Chondrocyte (in vitro differentiated cells): Measurements from ENCODE around the gene ABL1. TPM values are rescaled to one million over a fixed set of nuclear protein-coding genes. Genes with fewer than 3 reads are reported as not detected.

Experiments used
- DNase-seq: peaks from one replicate; pipeline ENCODE4 v3.0.0; 2021; ENCODE audit warnings: mixed read lengths, low spot score
- H3K27ac Mint-ChIP-seq: one replicate; pipeline ENCODE4 v1.8.0; 2021; ENCODE audit warnings: mild to moderate bottlenecking, moderate library complexity, mixed read lengths; ENCODE audit not compliant: unreplicated experiment
- H3K27me3 Mint-ChIP-seq: 2 replicates; pipeline ENCODE4 v1.8.0; 2021; ENCODE audit warnings: low read depth, mixed read lengths
- H3K36me3 Mint-ChIP-seq: 2 replicates; pipeline ENCODE4 v1.8.0; 2021; ENCODE audit warnings: low read depth, mixed read lengths
- H3K4me1 Mint-ChIP-seq: 2 replicates; pipeline ENCODE4 v1.8.0; 2021; ENCODE audit warnings: low read depth, mild to moderate bottlenecking, mixed read lengths
- H3K4me3 Mint-ChIP-seq: one replicate; pipeline ENCODE4 v1.8.0; 2021; ENCODE audit warnings: mild to moderate bottlenecking, moderate library complexity, mixed read lengths; ENCODE audit not compliant: unreplicated experiment
- H3K9me3 Mint-ChIP-seq: 2 replicates; pipeline ENCODE4 v1.8.0; 2021; ENCODE audit warnings: low read depth, mixed read lengths
- total RNA-seq: library from RNA; stranded (reverse); gene quantifications from 3 replicates; pipeline ENCODE4 v1.2.1, GENCODE V29; 2021
- TF ChIP-seq, protein P1 (sequence below): fragments of 200-600 bp; sonication (generic); IDR thresholded peaks from 2 replicates; pipeline ENCODE4 v1.5.0; 2021; ENCODE audit warnings: antibody characterized with exemption, mild to moderate bottlenecking, moderate library complexity

Gene ABL1
- total RNA-seq, 1 donor from 2014 or later, result 93.7 TPM

DNA sequence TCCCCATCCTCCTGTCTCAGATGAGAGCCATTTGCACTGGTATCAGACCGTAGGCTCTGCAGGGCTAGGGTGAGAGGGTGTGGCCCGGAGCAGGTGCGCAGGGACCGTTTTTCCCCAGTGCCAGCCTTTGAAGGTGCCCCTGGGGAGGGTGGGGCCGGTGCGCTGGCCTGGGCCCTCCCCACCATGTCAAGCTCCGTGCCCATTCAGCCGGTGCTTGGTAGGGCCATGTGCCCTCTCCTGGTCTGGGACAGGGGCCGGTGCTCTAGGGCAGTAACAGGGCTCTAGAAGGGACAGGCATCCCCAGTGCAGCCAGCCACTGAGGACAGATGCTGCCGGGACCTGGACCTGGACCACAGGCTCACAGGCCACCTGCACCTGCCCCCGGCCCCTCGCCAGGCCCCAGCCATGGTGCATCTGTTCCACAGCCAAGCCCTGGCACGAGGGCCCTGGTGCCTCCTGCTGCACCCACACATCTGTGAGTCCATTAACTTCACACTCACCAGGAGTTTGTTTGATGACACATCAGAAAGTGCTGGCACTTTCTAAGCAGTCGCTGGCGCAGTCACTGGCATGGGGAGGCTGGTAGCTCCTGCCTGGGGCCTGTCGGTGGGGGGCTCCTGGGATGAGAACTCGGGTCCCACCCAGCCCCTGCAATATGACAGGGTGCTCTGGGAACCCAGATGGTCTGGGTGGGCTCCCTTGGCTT is 66.6 kb downstream of the ABL1 start:
- no peaks in the 10 kb centered on the region for H3K27me3 Mint-ChIP-seq
- no peak for DNase-seq

DNA sequence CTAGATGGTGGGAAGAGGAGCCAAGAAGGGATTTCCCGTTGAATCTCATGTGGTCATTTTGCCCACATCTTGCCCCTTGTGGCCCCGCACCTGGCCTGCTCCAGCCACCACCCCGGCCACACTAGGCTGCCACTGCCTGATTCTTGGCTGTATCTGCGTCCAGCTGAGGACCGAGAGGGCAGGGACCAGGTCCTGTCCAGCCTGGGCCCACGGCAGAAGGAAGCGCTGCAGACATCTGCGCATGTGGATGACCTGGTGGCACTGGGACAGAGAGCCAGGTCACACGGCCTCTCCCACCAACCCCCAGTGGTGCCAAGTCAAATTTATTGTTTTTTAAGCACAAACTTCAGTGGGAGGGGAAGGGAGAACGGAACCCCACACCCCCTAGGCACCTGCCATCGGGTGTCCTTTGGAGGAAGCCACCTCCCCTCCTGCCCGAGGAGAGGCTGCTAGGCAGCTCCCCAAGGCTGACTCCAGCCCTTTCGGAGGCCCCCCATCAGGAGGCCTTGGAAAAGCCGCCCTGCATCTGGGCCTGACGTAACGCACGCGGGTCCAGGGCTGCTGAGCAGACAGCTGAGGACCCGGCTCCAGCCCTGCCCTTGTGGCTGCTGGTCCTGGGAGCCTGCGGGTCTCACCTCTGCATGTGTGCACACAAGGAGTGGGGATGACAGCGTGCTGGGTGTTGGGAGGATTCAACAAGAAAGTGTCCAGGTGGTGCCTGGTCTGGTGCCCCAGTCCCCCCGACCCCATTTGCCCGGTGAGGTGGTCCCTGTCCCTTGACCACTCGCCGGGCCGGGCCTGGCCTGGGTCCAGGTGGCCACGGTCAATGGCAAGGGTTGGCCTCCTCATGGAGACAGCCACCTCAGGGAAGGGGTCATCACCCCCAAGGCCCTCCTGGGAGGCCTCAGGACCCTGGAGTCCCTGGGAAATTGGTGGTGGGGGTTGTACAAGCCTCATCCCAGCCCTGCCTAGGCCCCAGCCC is 67.4 kb downstream of the ABL1 start:
- TF ChIP-seq, protein P1, sequence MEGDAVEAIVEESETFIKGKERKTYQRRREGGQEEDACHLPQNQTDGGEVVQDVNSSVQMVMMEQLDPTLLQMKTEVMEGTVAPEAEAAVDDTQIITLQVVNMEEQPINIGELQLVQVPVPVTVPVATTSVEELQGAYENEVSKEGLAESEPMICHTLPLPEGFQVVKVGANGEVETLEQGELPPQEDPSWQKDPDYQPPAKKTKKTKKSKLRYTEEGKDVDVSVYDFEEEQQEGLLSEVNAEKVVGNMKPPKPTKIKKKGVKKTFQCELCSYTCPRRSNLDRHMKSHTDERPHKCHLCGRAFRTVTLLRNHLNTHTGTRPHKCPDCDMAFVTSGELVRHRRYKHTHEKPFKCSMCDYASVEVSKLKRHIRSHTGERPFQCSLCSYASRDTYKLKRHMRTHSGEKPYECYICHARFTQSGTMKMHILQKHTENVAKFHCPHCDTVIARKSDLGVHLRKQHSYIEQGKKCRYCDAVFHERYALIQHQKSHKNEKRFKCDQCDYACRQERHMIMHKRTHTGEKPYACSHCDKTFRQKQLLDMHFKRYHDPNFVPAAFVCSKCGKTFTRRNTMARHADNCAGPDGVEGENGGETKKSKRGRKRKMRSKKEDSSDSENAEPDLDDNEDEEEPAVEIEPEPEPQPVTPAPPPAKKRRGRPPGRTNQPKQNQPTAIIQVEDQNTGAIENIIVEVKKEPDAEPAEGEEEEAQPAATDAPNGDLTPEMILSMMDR, result no peak
- no peak overlapping the region for H3K4me3 Mint-ChIP-seq
- no peaks in the 10 kb centered on the region for H3K9me3 Mint-ChIP-seq
- H3K27ac Mint-ChIP-seq, result no peak overlapping the region
- DNase-seq, result no peak
- no peaks in the 10 kb centered on the region for H3K27me3 Mint-ChIP-seq
- H3K4me1 Mint-ChIP-seq, result no peaks in the 10 kb centered on the region
- H3K36me3 Mint-ChIP-seq, result no peaks in the 10 kb centered on the region

More for the DNA sequence above, 66.6 kb downstream of the ABL1 start:
- H3K27ac Mint-ChIP-seq, result no peak overlapping the region
- no peaks in the 10 kb centered on the region for H3K36me3 Mint-ChIP-seq
- H3K4me1 Mint-ChIP-seq, result no peaks in the 10 kb centered on the region
- H3K9me3 Mint-ChIP-seq, result no peaks in the 10 kb centered on the region
- TF ChIP-seq, protein P1, result no peak
- no peak overlapping the region for H3K4me3 Mint-ChIP-seq

DNA sequence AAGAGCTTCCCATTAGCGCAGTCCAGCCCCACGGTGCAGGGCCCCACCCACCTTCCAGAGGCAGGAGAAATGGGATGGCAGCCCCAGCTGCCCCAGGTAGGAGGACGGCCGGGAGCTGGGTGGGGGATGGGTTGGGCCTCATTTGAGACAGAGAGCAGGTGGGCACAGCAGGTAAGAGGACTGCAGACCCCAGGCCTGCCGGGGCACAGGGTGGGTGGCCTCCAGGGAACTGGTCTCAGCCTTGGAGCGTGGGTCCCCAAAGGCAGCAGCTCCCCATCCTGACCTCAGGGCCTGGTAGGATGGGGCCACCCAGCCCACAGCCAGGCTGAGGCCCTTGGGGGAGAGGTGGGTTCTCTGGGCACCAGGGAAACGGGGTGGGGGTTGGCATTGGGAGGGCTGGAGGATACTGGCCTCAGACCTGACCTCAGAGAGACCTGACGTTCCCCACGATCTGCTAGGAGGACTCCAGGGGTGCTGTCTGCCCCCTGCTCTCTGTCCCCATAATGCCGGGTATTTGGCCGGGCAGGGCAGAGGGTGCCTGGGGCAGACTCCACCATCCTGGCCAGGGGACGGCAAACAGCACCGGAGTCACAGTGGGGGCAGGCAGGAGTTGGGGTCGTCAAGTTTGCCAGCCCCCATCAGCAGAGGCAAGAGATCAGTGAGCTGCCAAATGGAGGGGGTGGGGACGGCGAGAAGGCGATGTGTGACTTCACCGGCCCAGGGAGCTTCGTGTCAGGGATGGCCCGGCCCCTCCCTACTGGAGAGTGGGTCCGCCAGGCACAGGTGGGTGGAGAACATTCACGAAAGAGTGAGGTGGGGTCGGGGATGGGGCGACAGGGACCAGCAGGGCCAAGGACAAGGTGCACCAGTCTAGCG is 68.4 kb downstream of the ABL1 start:
- Mint-ChIP-seq H3K36me3 (no peaks in the 10 kb centered on the region), H3K4me1 (no peaks in the 10 kb centered on the region), H3K9me3 (no peaks in the 10 kb centered on the region), H3K27ac (no peak overlapping the region), H3K27me3 (no peaks in the 10 kb centered on the region), H3K4me3 (no peak overlapping the region)
- TF ChIP-seq, protein P1, result no peak
- DNase-seq, result no peak

DNA sequence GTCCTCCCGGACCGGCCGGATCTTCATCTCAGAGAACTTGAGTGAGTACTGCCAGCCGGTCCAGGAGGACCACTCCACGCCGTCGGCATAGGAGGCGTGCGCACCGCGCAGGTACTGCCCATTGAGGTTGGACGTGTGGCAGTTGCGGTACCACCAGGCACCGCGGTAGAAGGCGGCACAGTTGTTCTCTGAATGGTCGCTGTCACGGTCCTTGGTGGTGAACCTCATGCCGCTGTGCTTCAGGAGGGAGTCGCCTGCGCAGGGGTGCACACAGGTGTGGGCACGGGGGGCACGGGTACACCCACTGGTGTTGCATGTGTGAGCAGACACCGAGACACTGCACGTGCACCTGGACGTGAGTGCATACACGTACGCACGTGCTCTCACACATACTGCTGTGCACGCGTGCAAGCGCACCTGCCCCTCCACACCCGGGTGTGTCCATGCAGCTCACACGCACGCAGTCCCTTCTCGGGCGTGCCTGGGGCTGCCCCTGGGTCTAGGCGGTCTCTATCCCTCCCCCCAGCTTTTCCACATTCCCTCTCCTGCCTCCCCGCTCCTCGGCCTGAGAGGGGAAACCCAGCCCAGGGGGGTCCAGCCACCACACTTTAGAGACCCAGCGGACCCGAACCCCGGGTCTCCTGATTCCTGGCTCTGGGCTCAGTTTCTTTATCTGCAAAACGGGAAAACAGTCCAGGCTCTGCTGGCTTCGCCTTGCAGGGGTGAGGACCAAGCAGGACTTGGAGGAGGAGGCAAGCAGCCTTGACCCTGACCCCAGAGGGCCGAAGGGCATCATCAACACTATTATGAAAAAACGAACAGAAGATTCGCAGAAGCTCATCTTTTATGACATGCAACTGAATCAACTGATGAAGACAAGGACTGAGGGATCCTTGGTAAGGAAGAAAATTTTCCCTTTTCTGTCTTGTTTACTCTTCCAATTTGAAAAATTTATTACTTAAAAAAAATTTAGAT is 69.3 kb downstream of the ABL1 start:
- H3K36me3 Mint-ChIP-seq, result no peaks in the 10 kb centered on the region

More for the DNA sequence above, 69.3 kb downstream of the ABL1 start:
- H3K27me3 Mint-ChIP-seq, result no peaks in the 10 kb centered on the region
- H3K4me1 Mint-ChIP-seq, result no peaks in the 10 kb centered on the region
- H3K4me3 Mint-ChIP-seq, result no peak overlapping the region
- no peak for DNase-seq
- no peaks in the 10 kb centered on the region for H3K9me3 Mint-ChIP-seq
- TF ChIP-seq, protein P1, result no peak
- no peak overlapping the region for H3K27ac Mint-ChIP-seq
